Ascending aorta (tissue), 2 donors: ENCODE measurements around the gene IZUMO1R. TPM values are rescaled to one million over a fixed set of nuclear protein-coding genes. Genes with fewer than 3 reads are reported as not detected.

Experiments
- DNase-seq, 2 donors: peaks; one replicate each; pipeline ENCODE4 v3.0.0-alpha.2; 2019; ENCODE audit warnings: low spot score in 2 of 2
- H3K27ac ChIP-seq, 2 donors: fragments of 200-600 bp; sonication (generic); one replicate each; pipeline ENCODE4 v1.5.1; 2016 to 2017; ENCODE audit warnings: mild to moderate bottlenecking in 1 of 2
- H3K27me3 ChIP-seq: fragments of 200-600 bp; sonication (generic); one replicate; pipeline ENCODE4 v1.5.1; 2017
- H3K36me3 ChIP-seq, 2 donors: fragments of 200-600 bp; sonication (generic); one replicate each; pipeline ENCODE4 v1.5.1; 2016
- H3K4me1 ChIP-seq, 2 donors: fragments of 200-600 bp; sonication (generic); one replicate each; pipeline ENCODE4 v1.5.1; 2016 to 2017; ENCODE audit warnings: mild to moderate bottlenecking in 1 of 2
- H3K4me3 ChIP-seq, 2 donors: fragments of 200-600 bp; sonication (generic); one replicate each; pipeline ENCODE4 v1.5.1; 2016 to 2017; ENCODE audit warnings: mild to moderate bottlenecking in 1 of 2
- H3K9me3 ChIP-seq, 2 donors: fragments of 200-600 bp; sonication (generic); one replicate each; pipeline ENCODE4 v1.5.1; 2016
- CTCF ChIP-seq, 3 experiments: fragments of 200-600 bp in 2 of 3; fragments of 450-650 bp in 1 of 3; sonication (generic) in 2 of 3; IDR thresholded peaks; one replicate each; pipeline ENCODE4 v1.5.1; 2016 to 2019; ENCODE audit warnings: antibody characterized with exemption in 3 of 3, mild to moderate bottlenecking in 1 of 3, moderate library complexity in 1 of 3
- intact Hi-C: fragments of 100-400 bp; cut with DNase I; formaldehyde crosslinking; loops from one replicate; pipeline ENCODE4 v1.15.1; 2023
- total RNA-seq: library from RNA; depleted of rRNA; stranded (reverse); fragments of >200 nt; gene quantifications from one replicate; pipeline ENCODE4 v1.1.0, GENCODE V29; 2016

Gene IZUMO1R
- total RNA-seq, 1 donor from 2014 or later, result not detected

- Histone ChIP-seq H3K4me1 (no peaks in the 10 kb centered on the region), H3K4me3 (no peak overlapping the region), H3K27me3 (no peaks in the 10 kb centered on the region), H3K9me3 (no peaks in the 10 kb centered on the region), H3K36me3 (no peaks in the 10 kb centered on the region), H3K27ac (no peak overlapping the region)
- no peak for DNase-seq
- TF ChIP-seq CTCF (IDR thresholded peaks at IDR 0.05), result no peak
- intact Hi-C loops, result no loop called here
These were observed 24.4 kb upstream of the IZUMO1R start for GRCh38 chr11:94279996-94280395.

- intact Hi-C loops, result no loop called here
- no peak overlapping the region for H3K27ac ChIP-seq
- no peaks in the 10 kb centered on the region for H3K4me1 ChIP-seq
- no peak overlapping the region for H3K4me3 ChIP-seq
- no peaks in the 10 kb centered on the region for H3K9me3 ChIP-seq
- no peaks in the 10 kb centered on the region for H3K36me3 ChIP-seq
- no peak for TF ChIP-seq CTCF (IDR thresholded peaks at IDR 0.05)
- no peaks in the 10 kb centered on the region for H3K27me3 ChIP-seq
- no peak for DNase-seq
These were observed 23.1 kb upstream of the IZUMO1R start for GRCh38 chr11:94281324-94281723.

- no peaks in the 10 kb centered on the region for H3K36me3 ChIP-seq
- intact Hi-C loops, result no loop called here
These were observed 20.7 kb upstream of the IZUMO1R start for GRCh38 chr11:94283678-94284077.

GRCh38 chr11:94295534-94295933 is 8.8 kb upstream of the IZUMO1R start:
- Histone ChIP-seq H3K9me3 (no peaks in the 10 kb centered on the region), H3K4me3 (no peak overlapping the region), H3K4me1 (peaks cover 0 to 4% of the 10 kb centered on the region in 2 donors), H3K27me3 (no peaks in the 10 kb centered on the region), H3K36me3 (no peaks in the 10 kb centered on the region), H3K27ac (no peak overlapping the region)
- no peak for DNase-seq
- no peak for TF ChIP-seq CTCF (IDR thresholded peaks at IDR 0.05)
- intact Hi-C loops, result no loop called here

More at GRCh38 chr11:94283678-94284077, 20.7 kb upstream of the IZUMO1R start:
- no peak for TF ChIP-seq CTCF (IDR thresholded peaks at IDR 0.05)
- no peak overlapping the region for H3K4me3 ChIP-seq
- no peaks in the 10 kb centered on the region for H3K9me3 ChIP-seq
- no peak overlapping the region for H3K27ac ChIP-seq
- no peaks in the 10 kb centered on the region for H3K4me1 ChIP-seq
- no peaks in the 10 kb centered on the region for H3K27me3 ChIP-seq
- DNase-seq, result no peak

- H3K4me1 ChIP-seq, result peaks cover 0 to 4% of the 10 kb centered on the region in 2 donors
- no peak for DNase-seq
- no peak for TF ChIP-seq CTCF (IDR thresholded peaks at IDR 0.05)
- H3K27ac ChIP-seq, result no peak overlapping the region
- H3K4me3 ChIP-seq, result no peak overlapping the region
- H3K9me3 ChIP-seq, result no peaks in the 10 kb centered on the region
- H3K36me3 ChIP-seq, result no peaks in the 10 kb centered on the region
- intact Hi-C loops, result no loop called here
- H3K27me3 ChIP-seq, result no peaks in the 10 kb centered on the region
These were observed 6.3 kb upstream of the IZUMO1R start for GRCh38 chr11:94297985-94298576.

- H3K27ac ChIP-seq, result no peak overlapping the region
- H3K27me3 ChIP-seq, result no peaks in the 10 kb centered on the region
- TF ChIP-seq CTCF (IDR thresholded peaks at IDR 0.05), result no peak
- intact Hi-C loops, result no loop called here
- DNase-seq, result no peak
- H3K4me1 ChIP-seq, result peaks cover 8 to 15% of the 10 kb centered on the region in 2 donors
- no peaks in the 10 kb centered on the region for H3K36me3 ChIP-seq
- H3K9me3 ChIP-seq, result no peaks in the 10 kb centered on the region
- H3K4me3 ChIP-seq, result no peak overlapping the region
These were observed 1.6 kb upstream of the IZUMO1R start for GRCh38 chr11:94302776-94303175.
